ENCODE measurements around the gene LGALS3BP. TPM values are rescaled to one million over a fixed set of nuclear protein-coding genes. Genes with fewer than 3 reads are reported as not detected.

Gene LGALS3BP
- total RNA-seq, 1 experiment from 2014 or later: 742 TPM

DNA sequence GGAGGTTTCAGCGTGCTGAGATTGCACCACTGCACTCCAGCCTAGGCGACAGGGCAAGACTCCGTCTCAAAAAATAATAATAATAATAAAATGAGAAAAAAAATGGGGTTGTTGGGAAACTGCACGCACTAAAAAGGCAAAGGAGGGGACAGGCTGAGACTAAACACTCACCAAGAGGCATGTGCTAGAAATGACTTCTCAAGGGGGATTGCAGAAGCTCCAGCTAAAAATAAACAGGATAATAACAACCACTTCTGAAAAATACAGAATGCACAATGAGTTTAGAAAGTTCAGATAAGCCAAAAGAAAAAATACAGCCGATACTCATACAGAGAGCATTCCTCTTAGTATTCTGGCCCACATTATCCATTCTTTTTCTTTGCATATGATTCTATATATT lies 39.5 kb downstream of the LGALS3BP start:
- DNase-seq (ENCODE audit: low spot score): no peak

DNA sequence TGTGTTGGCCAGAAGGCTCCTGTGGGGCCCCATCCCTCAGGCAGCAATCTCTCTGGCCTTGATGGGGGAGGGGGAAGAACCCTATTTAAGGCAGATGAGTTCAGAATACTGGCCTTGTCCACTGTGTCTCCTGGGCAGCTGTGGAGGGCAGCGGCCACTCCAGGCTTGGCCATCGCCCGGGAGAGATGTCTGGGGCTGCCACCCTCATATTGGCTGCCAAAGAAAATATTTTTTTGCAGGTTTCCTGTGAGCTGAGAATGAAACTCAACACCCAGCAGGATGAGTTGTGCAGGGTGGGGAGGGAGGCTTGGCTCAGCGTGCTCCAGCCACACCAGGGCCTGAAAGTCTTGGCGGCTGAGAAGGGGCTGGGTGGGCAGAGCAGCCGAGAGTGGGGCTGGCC lies 40.1 kb downstream of the LGALS3BP start:
- no peak for DNase-seq (ENCODE audit: low spot score)

DNA sequence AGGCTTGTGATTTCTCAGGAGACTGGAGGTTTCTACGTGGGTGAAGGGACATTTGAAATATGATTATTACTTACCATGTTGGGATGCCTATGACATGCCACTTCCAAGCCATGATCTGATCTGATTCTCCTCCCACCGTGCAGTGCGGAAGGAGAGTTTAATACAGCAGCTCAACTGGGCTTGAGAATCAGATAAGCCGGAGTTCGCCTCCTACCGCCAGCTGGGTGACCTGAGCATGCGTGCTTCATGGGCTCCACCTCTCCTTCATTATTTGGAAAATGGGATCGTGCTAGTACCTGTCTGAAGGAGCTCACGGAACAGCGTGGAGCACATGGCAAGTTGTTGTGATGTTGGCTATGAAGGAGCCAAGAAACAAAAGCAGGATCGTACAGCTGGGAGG lies 42.2 kb downstream of the LGALS3BP start:
- DNase-seq (ENCODE audit: low spot score): no peak

DNA sequence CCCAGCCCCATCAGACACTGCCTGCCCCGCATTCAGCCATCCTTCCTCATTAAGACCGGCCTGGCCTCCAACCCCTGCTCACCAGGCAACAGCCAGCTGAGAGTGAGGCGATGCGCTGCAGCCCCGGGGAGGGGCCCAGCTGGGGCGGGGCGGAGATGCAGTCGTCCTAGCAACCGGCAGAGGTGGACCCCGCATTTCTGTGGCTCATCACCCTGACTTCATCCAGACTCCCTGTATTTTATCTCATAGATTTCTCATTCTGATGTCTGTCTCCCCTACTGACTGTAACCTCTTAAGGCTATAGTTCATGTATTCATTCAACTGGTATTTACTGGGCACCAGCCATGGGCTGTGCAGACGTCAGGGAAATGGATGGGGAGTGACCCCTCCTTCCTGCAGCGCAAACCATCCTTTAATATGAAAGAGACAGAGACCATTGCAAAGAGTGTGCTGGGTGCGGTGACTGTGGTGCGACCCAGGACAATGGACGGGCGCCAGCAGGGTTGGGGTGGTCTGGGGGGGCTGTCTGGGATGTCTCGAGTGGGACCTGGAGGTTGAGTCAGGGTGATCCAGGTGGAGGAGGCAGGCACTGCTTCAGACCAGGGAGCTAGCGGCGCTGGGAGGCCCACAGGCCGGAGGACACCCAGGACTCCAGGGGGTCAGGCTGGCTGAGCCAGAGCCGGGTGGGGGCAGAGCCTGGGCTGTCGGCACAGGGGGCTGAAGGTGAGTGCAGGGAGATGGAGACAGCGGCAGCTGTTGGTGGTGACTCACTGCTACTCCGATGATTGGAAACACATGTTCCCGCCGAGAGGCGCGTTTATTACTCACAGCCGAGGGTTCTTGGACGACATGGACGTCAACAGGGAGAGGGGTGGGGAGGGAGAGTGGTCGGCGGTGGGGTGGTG lies 44.1 kb downstream of the LGALS3BP start:
- DNase-seq (ENCODE audit: low spot score): peak; percentile 97

DNA sequence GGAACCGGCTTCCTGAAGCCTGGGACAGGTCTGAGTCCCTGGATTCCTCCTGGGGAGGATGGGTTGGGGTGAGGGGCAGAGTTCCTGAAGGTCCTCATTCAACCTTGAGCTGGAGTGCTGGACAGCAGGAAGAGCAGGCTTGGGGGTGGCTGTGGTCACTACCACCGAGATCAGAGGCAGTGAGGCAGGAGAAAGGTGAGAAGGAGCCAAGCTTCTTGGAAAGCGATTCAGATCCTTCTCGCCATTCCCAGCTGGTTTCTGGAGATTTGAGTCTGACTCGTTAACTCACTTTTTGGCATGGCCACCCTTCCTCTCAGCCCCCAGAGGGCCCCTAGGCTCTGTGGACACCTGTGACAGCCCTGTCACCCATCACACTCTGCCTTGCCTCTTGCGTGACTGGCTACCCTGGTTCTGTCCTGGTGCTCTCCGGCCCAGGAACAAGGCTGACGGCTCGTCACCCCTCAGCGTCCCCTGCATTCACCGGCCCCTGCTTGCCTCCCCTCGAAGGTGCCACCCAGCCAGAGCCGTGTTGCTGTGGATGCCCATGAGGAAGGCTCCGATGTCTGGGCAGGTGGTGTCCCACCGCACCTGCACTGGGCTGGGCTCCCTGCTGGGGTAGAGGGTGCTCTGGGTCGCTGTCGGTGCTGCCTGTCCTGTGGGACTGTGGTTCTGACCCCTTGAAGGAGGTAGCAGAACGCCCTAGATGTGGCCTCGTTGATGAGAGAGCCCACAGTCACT lies 44.9 kb downstream of the LGALS3BP start:
- no peak for DNase-seq (ENCODE audit: low spot score)

DNA sequence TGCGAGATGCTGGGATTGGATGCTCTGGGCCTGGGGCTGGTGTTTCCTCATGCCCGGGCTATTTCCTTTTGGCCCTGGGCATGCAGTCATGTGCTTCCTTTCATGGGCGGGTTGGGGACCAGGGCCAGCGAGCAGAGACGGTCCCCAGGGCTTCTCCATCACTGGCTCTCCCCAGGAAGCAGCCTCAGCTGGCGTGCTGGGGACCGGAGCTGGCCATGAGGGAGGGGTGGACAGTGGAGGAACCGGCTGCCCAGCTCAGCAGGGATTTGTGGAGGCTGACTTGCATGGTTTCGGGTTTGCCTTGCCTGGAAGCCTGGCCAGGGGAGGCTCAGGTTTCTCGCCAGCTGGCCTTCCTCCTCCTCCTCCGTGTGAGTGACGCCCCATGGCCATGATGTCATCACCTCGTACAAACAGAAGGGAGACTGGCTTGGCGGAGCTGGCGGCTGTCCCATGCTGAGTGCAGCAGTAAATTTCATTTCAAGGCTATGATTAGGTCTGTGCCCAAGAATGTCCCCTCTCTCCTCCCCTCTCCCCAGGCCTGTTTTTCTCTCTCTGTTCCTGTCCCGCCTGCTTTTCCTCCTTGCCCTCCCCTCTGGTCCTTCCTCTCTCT lies 45.7 kb downstream of the LGALS3BP start:
- DNase-seq (ENCODE audit: low spot score): peak; percentile 100

DNA sequence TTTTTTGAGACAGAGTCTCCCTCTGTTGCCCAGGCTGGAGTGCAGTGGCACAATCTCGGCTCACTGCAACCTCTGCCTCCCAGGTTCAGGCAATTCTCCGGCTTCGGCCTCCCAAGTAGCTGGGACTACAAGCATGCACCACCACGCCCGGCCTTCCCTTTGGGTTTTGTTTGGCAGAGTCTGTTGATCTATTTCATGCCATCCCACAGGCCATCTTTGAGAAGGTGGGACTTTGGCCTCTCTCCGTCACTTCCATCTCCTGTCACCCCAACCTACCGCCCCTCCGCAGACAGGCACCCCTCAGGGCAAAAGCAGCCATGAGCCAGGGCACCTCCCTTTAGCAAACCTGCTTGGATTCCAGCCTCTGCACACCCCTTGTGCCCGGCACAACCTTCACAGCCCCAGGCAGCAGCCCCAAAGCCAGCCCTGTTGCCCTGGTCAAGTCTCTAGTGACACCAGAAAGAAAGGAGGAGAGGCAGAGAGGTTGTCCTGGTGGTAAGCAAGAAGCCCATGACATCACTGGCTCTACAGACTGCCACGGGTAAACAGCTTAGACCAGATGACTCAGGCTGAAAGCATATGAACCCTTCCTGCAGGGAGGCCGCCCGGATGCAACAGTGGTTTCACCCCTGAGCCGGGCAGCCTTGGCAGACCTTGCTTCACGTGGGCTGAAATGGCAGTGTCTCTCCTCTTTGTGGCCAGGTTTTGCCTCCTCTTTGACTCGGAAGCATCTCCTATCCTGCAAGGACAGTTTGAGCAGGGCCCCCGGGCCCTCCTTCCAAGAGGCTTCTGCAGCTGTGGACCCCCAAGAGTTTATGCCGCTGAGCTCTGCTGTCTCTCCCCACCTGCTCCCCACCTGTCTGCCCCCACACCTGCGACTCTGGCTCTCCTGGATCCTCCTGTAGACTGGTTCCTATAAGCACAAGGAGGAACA lies 46.4 kb downstream of the LGALS3BP start:
- DNase-seq (ENCODE audit: low spot score): peak; percentile 99

DNA sequence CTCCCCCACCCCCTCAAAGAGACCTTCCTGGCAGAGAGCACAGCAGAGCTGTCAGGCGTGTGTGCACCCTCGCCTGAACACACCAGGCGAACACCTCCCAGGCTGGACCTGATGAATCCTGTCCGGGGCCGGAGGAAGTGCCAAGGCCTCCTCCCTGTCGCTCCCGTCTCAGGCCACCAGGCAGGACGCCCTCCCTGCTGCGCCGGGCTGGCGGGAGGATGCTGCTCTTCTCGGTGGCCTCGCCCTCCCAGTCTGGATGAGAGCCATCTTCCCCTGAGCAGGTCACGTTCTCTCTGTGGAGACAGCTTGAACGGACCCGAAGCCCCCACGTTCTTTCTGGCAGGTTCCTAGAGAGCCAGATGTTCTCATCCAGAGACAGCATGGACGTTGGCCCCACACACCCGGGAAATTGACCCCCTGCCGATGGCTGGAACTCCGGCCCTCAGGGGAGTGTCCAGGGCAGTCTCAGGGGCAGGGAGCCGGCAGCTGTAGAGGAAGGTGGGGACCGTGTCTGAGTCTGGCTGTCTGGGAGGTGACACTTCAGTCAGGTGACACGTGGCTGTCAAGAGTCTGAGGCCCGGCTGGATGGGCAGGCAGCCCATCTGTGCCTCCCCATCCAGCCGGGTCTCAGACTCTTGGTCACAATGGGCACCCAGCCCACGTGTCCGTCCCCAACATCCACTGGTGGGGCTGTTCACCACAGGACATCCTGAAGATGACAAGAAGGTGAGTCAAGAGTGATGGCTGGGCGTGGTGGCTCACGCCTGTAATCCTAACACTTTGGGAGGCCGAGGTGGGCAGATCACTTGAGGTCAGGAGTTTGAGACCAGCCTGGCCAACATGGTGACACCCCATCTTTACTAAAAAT lies 49.6 kb downstream of the LGALS3BP start:
- DNase-seq (ENCODE audit: low spot score): no peak

DNA sequence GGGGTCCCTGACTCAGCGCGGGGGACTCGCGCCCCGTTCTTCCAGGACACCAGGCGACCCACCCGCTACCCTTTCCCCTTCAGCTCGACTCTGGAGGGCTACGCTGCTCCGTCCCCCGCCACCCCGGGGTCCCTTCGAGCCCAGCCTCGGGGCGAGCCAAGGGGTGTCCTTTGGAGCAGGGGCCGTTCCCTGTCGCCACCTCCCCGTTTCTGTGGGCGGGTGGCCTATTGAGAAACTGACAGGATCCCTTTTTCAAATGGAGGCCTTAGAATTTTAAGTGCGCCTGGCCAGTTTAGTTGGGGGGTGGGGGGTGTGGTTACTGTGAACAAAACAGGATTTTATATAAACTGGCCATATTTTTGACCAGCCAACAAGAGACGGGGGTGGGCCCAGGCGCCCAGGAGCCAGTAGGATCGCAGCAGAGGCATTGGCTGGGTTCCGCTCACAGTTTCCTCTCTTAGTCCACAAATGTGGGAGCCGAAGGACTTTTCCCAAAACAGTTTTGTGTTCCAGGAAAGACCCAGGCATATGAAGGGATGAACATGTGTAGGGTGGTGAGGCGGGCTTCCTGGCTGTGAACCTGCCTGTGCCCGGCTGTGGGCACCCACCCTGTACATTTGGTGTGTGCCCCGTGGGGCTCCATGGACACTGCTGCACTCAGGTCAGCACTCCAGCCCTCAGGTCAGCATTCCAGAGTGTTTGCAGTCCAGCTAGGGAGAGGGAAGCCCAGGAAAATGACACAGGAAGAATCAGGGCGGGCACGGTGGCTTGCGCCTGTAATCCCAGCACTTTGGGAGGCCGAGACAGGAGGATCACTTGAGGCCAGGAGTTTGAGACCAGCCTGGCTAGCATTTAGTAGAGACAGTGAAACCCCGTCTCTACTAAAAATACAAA lies 53.8 kb downstream of the LGALS3BP start:
- DNase-seq (ENCODE audit: low spot score): no peak

DNA sequence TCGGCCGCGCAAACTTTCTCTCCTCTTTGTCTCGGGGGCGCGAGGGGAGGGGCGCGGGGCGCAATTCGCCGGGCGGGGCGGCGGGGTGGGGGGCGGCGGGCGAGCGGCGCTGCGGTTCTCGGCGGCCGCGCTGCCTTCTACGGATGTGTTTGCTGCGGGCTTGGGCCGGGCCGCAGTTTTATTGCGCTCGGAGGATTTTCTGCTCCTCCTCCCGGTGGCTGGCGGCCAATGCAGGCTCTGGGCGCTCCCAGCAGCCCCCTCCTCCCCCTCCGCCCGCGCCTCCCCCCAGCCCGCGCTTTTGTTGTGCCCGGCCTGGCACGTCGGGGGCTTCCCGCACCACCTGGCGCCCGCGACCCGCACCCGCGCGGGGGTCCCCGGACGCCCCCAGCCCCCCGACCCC lies 54.5 kb downstream of the LGALS3BP start, which contains the start of gene TIMP2:
Gene TIMP2, minus strand, starts transcription at position 154 of the 400 bp plus-strand sequence. CDS start 299 bp downstream, outside the sequence.
- DNase-seq (ENCODE audit: low spot score): peak; percentile 73

DNA sequence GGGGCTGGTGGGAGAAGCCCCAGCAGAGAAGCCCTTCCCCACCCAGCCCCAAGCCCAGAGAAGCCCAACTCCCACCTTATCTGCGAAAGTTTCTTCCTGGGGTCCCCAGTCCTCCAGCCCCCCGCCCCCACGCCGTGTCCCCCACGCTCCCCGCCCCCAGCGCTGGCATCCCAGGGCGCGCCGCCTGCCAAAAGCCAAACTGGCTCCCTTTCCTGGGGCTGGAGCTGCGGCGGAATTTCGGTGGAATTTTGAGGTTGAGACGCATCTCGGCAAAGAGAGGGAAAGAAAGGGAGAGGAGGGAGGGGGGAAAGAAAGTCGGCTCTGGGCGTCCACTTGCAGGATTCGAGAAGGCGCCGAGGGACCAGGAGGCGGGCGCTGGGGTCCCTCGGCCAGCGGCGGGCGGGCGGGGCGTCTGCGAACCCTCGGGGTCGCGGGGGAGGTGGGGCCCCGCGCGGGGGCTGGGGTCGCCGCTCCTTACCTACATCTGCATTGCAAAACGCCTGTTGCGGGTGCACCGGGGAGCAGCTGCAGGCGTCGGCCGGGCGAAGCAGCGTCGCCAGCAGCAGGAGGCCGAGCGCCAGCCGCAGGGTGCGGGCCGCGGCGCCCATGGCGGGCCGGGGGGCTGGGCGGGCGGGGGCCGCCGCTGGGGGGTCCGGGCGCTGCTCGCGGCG lies 55.1 kb downstream of the LGALS3BP start:
- no peak for DNase-seq (ENCODE audit: low spot score)

DNA sequence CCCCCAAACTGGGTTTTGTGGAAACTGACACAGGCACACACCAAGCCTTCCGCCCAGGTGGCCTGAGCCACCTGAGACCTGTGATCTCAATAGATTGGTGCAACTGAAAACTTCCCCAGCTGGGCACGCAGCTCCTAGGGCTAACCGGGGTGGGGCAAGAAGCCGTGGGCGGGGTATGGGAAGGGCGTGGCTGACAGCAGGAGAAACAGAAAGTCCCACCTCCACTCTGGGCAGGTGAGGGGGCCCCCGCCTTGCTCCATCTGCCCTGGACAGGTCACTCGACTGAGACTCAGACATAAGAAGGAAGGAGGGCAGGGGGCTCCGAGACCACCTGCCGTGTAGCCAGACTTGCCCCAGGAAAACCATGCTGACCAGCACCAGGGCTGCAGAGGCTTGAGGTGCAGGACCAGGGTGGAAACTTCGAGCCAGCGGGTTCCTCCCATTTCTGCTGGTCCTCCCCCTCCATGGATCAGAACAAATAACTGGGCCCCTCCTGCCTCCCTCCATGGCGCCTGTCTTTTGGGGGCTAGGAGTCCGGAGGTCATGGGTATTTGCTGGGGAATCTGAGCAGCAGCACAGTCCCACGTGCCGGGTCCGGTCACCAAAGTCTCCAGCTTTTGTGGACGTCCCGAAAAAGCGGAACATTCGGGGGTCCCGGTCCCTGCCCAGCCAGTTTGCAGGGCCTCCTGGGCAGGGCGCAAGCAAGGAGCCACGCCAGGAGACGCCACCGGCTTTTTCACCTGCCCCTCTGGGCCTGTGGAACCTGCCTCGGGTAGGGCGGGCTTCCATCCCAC lies 55.9 kb downstream of the LGALS3BP start:
- peak; percentile 55 for DNase-seq (ENCODE audit: low spot score)

DNA sequence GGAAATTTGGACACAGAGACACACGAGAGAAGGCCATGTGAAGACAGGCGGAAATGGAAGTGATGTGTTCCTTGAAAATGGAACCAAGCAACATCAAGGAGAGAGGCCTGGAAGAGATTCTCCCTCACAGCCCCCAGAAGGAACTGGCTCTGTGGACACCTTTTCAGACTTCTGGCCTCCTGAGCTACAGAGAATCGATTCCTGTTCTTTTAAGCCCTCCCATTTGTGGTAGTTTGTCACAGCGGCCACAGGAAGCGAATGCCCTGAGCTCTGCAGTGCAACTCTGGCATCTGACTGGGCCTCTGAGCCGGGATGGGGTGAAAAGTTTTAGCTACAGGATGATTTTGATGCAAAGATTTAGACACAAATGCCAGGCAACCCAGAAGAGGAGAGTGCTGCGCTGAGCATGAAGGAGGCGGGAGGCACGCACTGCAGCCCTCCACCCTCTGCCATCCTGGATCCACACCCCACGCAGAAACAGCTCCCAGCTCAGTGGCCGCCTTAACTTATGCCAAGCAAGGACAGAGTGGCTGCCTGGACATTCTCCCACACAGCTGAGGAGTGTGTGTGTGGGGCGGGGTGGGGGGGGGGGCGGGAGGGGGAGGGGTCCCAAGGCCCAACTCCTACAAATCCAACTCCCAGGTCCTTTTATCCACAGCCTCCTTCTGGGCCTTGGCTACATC lies 56.8 kb downstream of the LGALS3BP start:
- no peak for DNase-seq (ENCODE audit: low spot score)

DNA sequence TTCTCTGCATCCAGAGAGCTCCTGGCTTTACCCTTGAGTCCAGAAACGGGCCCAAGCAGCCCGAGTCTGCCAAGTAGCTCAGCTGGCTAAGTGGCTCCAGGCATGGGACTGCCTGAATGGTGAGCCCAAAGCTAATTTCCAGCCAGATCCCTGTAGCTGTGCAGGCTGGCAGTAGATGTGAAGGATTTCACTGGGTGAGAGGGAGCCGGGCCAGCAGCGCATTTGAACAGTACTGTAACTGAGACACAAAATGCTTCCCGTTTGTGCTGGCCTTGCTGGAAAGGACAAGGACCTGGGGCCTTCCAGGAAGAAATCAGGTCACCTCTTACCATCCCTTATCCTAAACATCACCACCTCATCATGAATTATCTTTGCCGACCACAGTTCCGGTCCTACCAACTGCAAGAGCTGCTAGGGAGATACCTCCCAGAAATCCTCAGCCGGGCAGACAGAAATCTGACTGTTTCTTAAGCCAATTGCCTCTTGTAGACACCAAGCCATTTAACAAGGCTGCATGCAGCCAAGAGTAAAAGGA lies 58.2 kb downstream of the LGALS3BP start:
- no peak for DNase-seq (ENCODE audit: low spot score)
